ENCODE measurements around the gene TSPAN19. TPM values are rescaled to one million over a fixed set of nuclear protein-coding genes. Genes with fewer than 3 reads are reported as not detected.
"Not testable (repeated sequence)": the region's sequence is repeated elsewhere in the genome, so short reads cannot be mapped to it uniquely, and the experiment has no call there.

The TSPAN19 gene
- total RNA-seq, 2 experiments from 2014 or later, result not detected

GRCh38 chr12:85018098-85018497, 18.0 kb downstream of the TSPAN19 start:
- Mint-ChIP-seq H3K4me3 (no peak overlapping the region), H3K4me1 (no peaks in the 10 kb centered on the region), H3K27ac (no peak overlapping the region), H3K27me3 (no peaks in the 10 kb centered on the region), H3K9me3 (ENCODE audit: low read depth) (no peaks in the 10 kb centered on the region), H3K36me3 (no peaks in the 10 kb centered on the region)
- ATAC-seq (no peak), DNase-seq (no peak)
- CTCF ChIA-PET, result no interaction called here

GRCh38 chr12:85017618-85018017, 18.5 kb downstream of the TSPAN19 start:
- H3K36me3 Mint-ChIP-seq, result no peaks in the 10 kb centered on the region
- no peaks in the 10 kb centered on the region for H3K9me3 Mint-ChIP-seq (ENCODE audit: low read depth)
- CTCF ChIA-PET, result no interaction called here
- H3K4me1 Mint-ChIP-seq, result no peaks in the 10 kb centered on the region
- no peak overlapping the region for H3K27ac Mint-ChIP-seq
- DNase-seq (no peak), ATAC-seq (no peak)
- no peak overlapping the region for H3K4me3 Mint-ChIP-seq
- H3K27me3 Mint-ChIP-seq, result no peaks in the 10 kb centered on the region

GRCh38 chr12:85017133-85017532, 18.9 kb downstream of the TSPAN19 start:
- Mint-ChIP-seq H3K36me3 (no peaks in the 10 kb centered on the region), H3K27ac (no peak overlapping the region), H3K9me3 (ENCODE audit: low read depth) (no peaks in the 10 kb centered on the region), H3K4me3 (no peak overlapping the region), H3K27me3 (no peaks in the 10 kb centered on the region), H3K4me1 (no peaks in the 10 kb centered on the region)
- DNase-seq (no peak), ATAC-seq (no peak)
- CTCF ChIA-PET, result no interaction called here

- Mint-ChIP-seq H3K27ac (no peak overlapping the region), H3K4me3 (no peak overlapping the region), H3K27me3 (no peaks in the 10 kb centered on the region), H3K9me3 (ENCODE audit: low read depth) (no peaks in the 10 kb centered on the region), H3K36me3 (no peaks in the 10 kb centered on the region), H3K4me1 (no peaks in the 10 kb centered on the region)
- CTCF ChIA-PET, result no interaction called here
- DNase-seq, result no peak
- ATAC-seq, result no peak
Observed at GRCh38 chr12:85016413-85016812, 19.7 kb downstream of the TSPAN19 start.

GRCh38 chr12:85007836-85008235, 28.2 kb downstream of the TSPAN19 start:
- Mint-ChIP-seq H3K9me3 (ENCODE audit: low read depth) (no peaks in the 10 kb centered on the region), H3K4me3 (no peak overlapping the region), H3K27me3 (no peaks in the 10 kb centered on the region), H3K4me1 (no peaks in the 10 kb centered on the region), H3K27ac (no peak overlapping the region), H3K36me3 (no peaks in the 10 kb centered on the region)
- CTCF ChIA-PET, result no interaction called here
- no peak for DNase-seq
- ATAC-seq, result no peak

- CTCF ChIA-PET, result no interaction called here
- H3K9me3 Mint-ChIP-seq (ENCODE audit: low read depth), result no peaks in the 10 kb centered on the region
- no peaks in the 10 kb centered on the region for H3K36me3 Mint-ChIP-seq
- no peak overlapping the region for H3K27ac Mint-ChIP-seq
- no peak for ATAC-seq
- DNase-seq, result no peak
- no peaks in the 10 kb centered on the region for H3K4me1 Mint-ChIP-seq
- no peaks in the 10 kb centered on the region for H3K27me3 Mint-ChIP-seq
- no peak overlapping the region for H3K4me3 Mint-ChIP-seq
Observed at GRCh38 chr12:85006206-85006605, 29.9 kb downstream of the TSPAN19 start.

GRCh38 chr12:85005615-85006014, 30.5 kb downstream of the TSPAN19 start:
- CTCF ChIA-PET, result no interaction called here
- no peaks in the 10 kb centered on the region for H3K36me3 Mint-ChIP-seq
- no peak for ATAC-seq
- H3K4me1 Mint-ChIP-seq, result no peaks in the 10 kb centered on the region
- H3K27ac Mint-ChIP-seq, result no peak overlapping the region
- peaks cover under 1% of the 10 kb centered on the region for H3K9me3 Mint-ChIP-seq (ENCODE audit: low read depth)
- no peak overlapping the region for H3K4me3 Mint-ChIP-seq
- DNase-seq, result no peak
- H3K27me3 Mint-ChIP-seq, result no peaks in the 10 kb centered on the region

- H3K4me3 Mint-ChIP-seq; H3K9me3 Mint-ChIP-seq (ENCODE audit: low read depth); H3K27me3 Mint-ChIP-seq; H3K36me3 Mint-ChIP-seq; DNase-seq; ATAC-seq; H3K27ac Mint-ChIP-seq; CTCF ChIA-PET; H3K4me1 Mint-ChIP-seq: not testable (repeated sequence)
Observed at GRCh38 chr12:85005047-85005446, 31.0 kb downstream of the TSPAN19 start.

GRCh38 chr12:85004204-85004603, 31.9 kb downstream of the TSPAN19 start:
- CTCF ChIA-PET, result no interaction called here
- Mint-ChIP-seq H3K27ac (no peak overlapping the region), H3K4me1 (no peaks in the 10 kb centered on the region)

GRCh38 chr12:85002778-85003296, 33.2 kb downstream of the TSPAN19 start:
- DNase-seq (no peak), ATAC-seq (no peak)
- Mint-ChIP-seq H3K27ac (no peak overlapping the region), H3K36me3 (no peaks in the 10 kb centered on the region), H3K4me3 (no peak overlapping the region), H3K9me3 (ENCODE audit: low read depth) (peaks cover 3% of the 10 kb centered on the region), H3K27me3 (no peaks in the 10 kb centered on the region), H3K4me1 (no peaks in the 10 kb centered on the region)
- CTCF ChIA-PET, result no interaction called here

More at GRCh38 chr12:85004204-85004603, 31.9 kb downstream of the TSPAN19 start:
- no peaks in the 10 kb centered on the region for H3K36me3 Mint-ChIP-seq
- ATAC-seq (no peak), DNase-seq (no peak)
- peaks cover 3% of the 10 kb centered on the region for H3K9me3 Mint-ChIP-seq (ENCODE audit: low read depth)
- no peak overlapping the region for H3K4me3 Mint-ChIP-seq
- H3K27me3 Mint-ChIP-seq, result no peaks in the 10 kb centered on the region

GRCh38 chr12:85000729-85001128, 35.3 kb downstream of the TSPAN19 start:
- no peaks in the 10 kb centered on the region for H3K27me3 Mint-ChIP-seq
- ATAC-seq (no peak), DNase-seq (no peak)
- H3K4me3 Mint-ChIP-seq, result no peak overlapping the region
- H3K9me3 Mint-ChIP-seq (ENCODE audit: low read depth), result peaks cover 3% of the 10 kb centered on the region
- CTCF ChIA-PET, result no interaction called here
- H3K36me3 Mint-ChIP-seq, result no peaks in the 10 kb centered on the region
- no peaks in the 10 kb centered on the region for H3K4me1 Mint-ChIP-seq
- no peak overlapping the region for H3K27ac Mint-ChIP-seq

GRCh38 chr12:84998341-84998740, 37.7 kb downstream of the TSPAN19 start:
- Mint-ChIP-seq H3K36me3 (no peaks in the 10 kb centered on the region), H3K27ac (no peak overlapping the region), H3K9me3 (ENCODE audit: low read depth) (peaks cover 3% of the 10 kb centered on the region), H3K27me3 (no peaks in the 10 kb centered on the region), H3K4me1 (no peaks in the 10 kb centered on the region), H3K4me3 (no peak overlapping the region)
- ATAC-seq (no peak), DNase-seq (no peak)
- CTCF ChIA-PET, result no interaction called here

- CTCF ChIA-PET, result no interaction called here
- no peak overlapping the region for H3K27ac Mint-ChIP-seq
- DNase-seq (no peak), ATAC-seq (no peak)
- H3K9me3 Mint-ChIP-seq (ENCODE audit: low read depth), result peaks cover 3% of the 10 kb centered on the region
- H3K4me3 Mint-ChIP-seq, result no peak overlapping the region
- H3K4me1 Mint-ChIP-seq, result no peaks in the 10 kb centered on the region
- H3K27me3 Mint-ChIP-seq, result no peaks in the 10 kb centered on the region
- no peaks in the 10 kb centered on the region for H3K36me3 Mint-ChIP-seq
Observed at GRCh38 chr12:84996759-84997158, 39.3 kb downstream of the TSPAN19 start.

- ATAC-seq, result no peak
- H3K36me3 Mint-ChIP-seq, result no peaks in the 10 kb centered on the region
- H3K27me3 Mint-ChIP-seq, result no peaks in the 10 kb centered on the region
- H3K9me3 Mint-ChIP-seq (ENCODE audit: low read depth), result peaks cover 3% of the 10 kb centered on the region
- no peaks in the 10 kb centered on the region for H3K4me1 Mint-ChIP-seq
- CTCF ChIA-PET, result no interaction called here
- no peak overlapping the region for H3K4me3 Mint-ChIP-seq
- no peak for DNase-seq
- H3K27ac Mint-ChIP-seq, result no peak overlapping the region
Observed at GRCh38 chr12:84995641-84996040, 40.4 kb downstream of the TSPAN19 start.

GRCh38 chr12:84994426-84994825, 41.7 kb downstream of the TSPAN19 start:
- H3K9me3 Mint-ChIP-seq (ENCODE audit: low read depth), result no peaks in the 10 kb centered on the region

More at GRCh38 chr12:84994426-84994825, 41.7 kb downstream of the TSPAN19 start:
- no peak overlapping the region for H3K27ac Mint-ChIP-seq
- CTCF ChIA-PET, result no interaction called here
- ATAC-seq, result no peak
- no peaks in the 10 kb centered on the region for H3K36me3 Mint-ChIP-seq
- H3K4me3 Mint-ChIP-seq, result no peak overlapping the region
- H3K27me3 Mint-ChIP-seq, result no peaks in the 10 kb centered on the region
- DNase-seq, result no peak
- no peaks in the 10 kb centered on the region for H3K4me1 Mint-ChIP-seq
